GM12872 (cell line): ENCODE data around the gene PIGU.

Experiments used
- TF ChIP-seq, protein P1 (sequence below): IDR thresholded peaks from 3 replicates; pipeline ENCODE4 v1.5.1; 2011; ENCODE audit warnings: low read depth, mild to moderate bottlenecking, low read length, moderate library complexity; ENCODE audit not compliant: insufficient read depth

PIGU gene

DNA sequence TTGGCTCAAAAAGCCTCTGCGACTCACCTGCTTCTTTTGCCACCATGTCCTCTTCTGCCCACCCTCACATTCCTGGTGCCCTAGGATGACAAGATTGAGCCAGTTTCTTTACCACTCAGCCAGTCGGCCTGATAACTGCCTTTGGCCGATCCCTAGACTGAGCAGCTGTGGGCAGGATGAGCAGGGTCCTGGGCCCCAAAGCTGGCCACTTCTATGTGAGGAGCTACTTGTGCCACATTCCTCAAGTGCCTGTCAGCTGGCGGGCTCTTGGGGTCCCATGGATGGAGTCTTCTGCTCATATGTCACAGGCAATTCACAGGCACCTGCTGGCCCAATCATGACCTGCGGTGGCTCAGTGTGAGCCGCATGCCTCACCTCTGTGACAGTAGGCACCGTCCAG, 144.1 kb downstream of the PIGU start:
- TF ChIP-seq, protein P1, sequence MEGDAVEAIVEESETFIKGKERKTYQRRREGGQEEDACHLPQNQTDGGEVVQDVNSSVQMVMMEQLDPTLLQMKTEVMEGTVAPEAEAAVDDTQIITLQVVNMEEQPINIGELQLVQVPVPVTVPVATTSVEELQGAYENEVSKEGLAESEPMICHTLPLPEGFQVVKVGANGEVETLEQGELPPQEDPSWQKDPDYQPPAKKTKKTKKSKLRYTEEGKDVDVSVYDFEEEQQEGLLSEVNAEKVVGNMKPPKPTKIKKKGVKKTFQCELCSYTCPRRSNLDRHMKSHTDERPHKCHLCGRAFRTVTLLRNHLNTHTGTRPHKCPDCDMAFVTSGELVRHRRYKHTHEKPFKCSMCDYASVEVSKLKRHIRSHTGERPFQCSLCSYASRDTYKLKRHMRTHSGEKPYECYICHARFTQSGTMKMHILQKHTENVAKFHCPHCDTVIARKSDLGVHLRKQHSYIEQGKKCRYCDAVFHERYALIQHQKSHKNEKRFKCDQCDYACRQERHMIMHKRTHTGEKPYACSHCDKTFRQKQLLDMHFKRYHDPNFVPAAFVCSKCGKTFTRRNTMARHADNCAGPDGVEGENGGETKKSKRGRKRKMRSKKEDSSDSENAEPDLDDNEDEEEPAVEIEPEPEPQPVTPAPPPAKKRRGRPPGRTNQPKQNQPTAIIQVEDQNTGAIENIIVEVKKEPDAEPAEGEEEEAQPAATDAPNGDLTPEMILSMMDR, result no peak

DNA sequence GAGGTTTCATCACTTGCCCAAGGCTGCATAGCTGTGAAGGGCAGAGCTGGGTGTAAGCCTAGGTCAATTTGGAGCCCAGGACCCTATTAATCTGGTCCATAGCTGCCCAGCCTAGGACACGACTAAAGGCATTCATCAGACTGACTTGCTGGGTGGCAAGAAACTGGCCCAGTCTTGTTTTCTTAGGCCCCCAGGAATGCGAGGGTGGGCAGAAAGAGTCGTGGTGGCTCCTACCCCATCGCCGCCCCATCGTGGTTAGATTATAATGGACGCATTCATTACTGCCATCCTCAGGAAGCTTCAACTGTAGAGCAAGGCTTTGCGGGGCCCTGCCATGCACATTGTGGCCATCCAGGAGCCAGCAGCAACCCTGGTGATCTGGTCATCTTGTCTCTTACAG, 144.6 kb downstream of the PIGU start:
- TF ChIP-seq, protein P1, result no peak

DNA sequence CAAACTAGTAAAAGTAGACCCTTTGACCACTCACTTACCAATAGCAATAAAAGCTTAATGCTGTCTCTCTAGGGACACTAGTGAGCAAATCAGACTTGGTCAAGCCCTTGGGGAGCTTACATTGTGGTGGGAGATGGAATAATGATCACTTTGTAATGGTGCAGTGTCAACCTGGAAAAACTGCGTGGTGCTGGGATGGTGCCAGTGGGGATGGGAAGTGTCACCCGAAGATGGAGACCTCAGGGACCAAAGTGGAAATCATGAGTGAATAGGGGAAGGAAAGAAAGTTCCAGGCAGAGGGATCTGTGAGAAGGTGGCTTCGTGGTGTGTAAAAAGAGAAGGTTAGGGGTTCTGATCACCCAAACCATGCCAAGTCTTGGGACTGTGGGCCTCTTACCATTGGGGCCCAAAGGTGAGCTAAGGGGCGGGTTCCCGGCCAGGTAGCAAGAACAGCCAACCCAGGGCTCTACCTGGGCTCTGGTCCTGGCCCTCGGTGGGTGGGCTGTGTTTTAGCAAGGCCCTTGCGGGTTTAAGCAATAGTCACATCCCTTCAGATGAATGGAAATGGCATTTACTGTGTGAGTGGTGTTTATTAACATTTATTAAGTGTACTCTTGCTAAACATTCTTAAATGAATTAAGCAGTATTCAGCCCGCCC, 145.2 kb downstream of the PIGU start:
- TF ChIP-seq, protein P1, result no peak

DNA sequence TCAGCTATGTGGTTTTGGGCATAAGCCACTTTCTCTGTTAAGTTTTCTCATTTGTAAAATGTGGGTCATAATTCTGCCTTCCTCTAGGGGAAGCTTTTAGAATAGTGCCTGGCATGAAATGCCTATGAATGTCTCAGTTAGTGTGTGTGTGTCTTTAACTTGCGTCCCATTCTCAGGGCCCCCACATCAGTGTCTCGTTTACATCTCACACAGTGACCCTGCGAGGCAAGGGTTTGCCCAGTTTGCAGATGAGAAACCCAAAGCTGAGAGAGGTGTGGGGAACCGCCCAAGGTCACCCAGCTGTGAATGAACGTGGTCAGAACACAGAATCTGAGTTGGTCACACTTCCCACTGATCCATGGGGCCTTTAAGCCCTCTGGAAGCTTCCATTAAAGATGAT, 146.6 kb downstream of the PIGU start:
- TF ChIP-seq, protein P1, result no peak

DNA sequence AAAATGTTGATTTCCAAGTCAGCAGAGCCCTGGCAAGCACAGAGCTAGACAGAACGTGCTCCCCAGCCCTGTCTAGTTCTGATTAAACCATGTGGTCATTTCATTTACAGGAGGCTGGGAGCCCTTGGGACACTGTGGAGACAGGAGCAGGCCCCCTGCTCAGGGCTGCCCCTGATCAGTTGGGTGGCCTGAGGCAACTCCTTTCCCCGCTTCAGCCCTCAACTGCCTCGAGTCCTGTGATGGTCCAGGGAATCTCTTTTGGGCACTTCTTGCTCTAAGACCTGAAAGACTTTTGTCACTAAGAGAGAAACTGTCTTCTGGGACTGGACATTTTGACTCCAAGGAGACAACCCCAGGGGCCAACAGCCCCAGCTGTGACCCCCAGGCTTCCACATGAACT, 147.2 kb downstream of the PIGU start:
- TF ChIP-seq, protein P1, result no peak

DNA sequence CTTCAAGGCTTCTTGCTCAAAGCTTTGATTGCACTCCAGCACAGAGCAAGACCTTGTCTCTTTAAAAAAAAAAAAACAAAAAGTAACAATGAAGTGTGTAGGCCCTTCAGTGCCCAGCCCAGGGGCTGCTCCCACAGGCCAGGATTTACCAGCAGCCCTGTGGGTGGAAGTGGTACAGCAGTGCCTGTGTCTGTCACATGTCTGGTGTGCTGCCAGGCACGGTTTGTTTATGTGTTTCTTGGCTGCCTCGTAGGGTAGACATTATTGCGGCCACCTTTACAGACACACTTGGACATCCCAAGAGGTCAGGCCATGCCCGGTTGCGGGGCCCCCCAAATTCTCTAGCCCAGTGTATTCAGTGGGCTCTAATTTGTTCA, 148.0 kb downstream of the PIGU start:
- TF ChIP-seq, protein P1, result no peak

DNA sequence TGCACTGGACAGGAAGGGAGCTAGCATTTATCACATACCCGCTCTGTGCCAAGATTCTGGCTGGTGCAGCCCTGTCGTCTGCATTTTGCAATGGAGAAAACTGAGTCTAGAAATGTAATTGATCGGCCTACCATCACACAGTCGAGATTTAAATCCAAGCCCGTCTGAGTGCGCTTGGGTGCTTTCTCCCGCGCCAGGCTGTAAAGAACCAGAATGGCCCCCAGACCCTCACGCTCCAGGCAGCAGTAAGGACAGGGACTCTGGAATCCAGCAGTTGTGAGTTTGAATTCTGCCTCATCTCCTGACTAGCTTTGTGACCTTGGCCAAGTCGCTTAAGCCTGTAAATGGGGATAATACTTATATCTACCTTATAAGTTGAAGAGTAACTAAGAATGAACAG, 149.9 kb downstream of the PIGU start:
- TF ChIP-seq, protein P1, result no peak
